Eye (tissue), 1 donor: ENCODE results near the gene SLC32A1.

Experiments
- DNase-seq: peaks from one replicate; pipeline ENCODE4 v3.0.0-alpha.2; 2015

The SLC32A1 gene

GRCh38 chr20:38755324-38755910, 31.1 kb downstream of the SLC32A1 start:
- DNase-seq, result no peak

GRCh38 chr20:38757145-38757775, 33.0 kb downstream of the SLC32A1 start:
- DNase-seq, result no peak

- DNase-seq, result no peak
Measured at GRCh38 chr20:38759106-38759505, 34.8 kb downstream of the SLC32A1 start.

- no peak for DNase-seq
Measured at GRCh38 chr20:38760978-38761377, 36.7 kb downstream of the SLC32A1 start.

- no peak for DNase-seq
Measured at GRCh38 chr20:38762174-38762573, 37.9 kb downstream of the SLC32A1 start.

GRCh38 chr20:38763616-38764015, 39.3 kb downstream of the SLC32A1 start:
- DNase-seq, result no peak

GRCh38 chr20:38764567-38765318, 40.5 kb downstream of the SLC32A1 start:
- DNase-seq, result peak; percentile 26

GRCh38 chr20:38766071-38766470, 41.8 kb downstream of the SLC32A1 start:
- no peak for DNase-seq

GRCh38 chr20:38769376-38770295, 45.4 kb downstream of the SLC32A1 start:
- DNase-seq, result no peak

- peak; percentile 36 for DNase-seq
Measured at GRCh38 chr20:38770546-38770945, 46.3 kb downstream of the SLC32A1 start.

GRCh38 chr20:38770970-38771369, 46.7 kb downstream of the SLC32A1 start:
- DNase-seq, result no peak

- DNase-seq, result no peak
Measured at GRCh38 chr20:38771621-38772020, 47.3 kb downstream of the SLC32A1 start.

- DNase-seq, result no peak
Measured at GRCh38 chr20:38774167-38774566, 49.9 kb downstream of the SLC32A1 start.

GRCh38 chr20:38776363-38776762, 52.1 kb downstream of the SLC32A1 start:
- no peak for DNase-seq
